ENCODE data around the gene LCNL1.

The LCNL1 gene

DNA sequence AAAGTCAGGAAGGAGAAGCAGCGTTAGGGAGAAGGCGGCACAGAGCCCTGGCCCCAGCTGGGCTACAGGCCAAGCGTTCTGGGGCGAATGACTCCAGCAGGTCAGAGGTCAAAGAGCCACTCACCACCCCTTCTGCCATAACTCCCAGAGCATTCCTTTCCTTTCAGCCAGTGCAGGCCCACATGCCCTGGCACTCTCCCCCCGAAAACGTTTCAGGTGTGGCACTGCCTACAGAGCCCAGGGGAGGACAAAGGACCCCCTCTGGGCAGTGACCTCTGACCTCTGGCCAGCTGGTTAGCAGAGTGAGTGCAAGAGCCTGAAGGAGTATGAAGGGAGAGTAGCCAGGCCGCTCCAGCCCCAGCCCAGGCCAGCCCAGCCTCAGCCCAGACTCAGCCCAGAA lies 40.4 kb downstream of the LCNL1 start:
- Histone ChIP-seq H2BK120ac (ENCODE audit: low read depth, low read length) (no peak overlapping the region), H3K27ac (ENCODE audit: low read length, poor library complexity, severe bottlenecking) (no peak overlapping the region), H3K27me3 (ENCODE audit: control insufficient read depth in 1 of 2, insufficient read depth in 1 of 2, low read length in 2 of 2) (no peaks in the 10 kb centered on the region), H2BK5ac (ENCODE audit: low read depth, low read length, poor library complexity, severe bottlenecking) (no peak overlapping the region), H3K9me3 (ENCODE audit: control insufficient read depth, low read length) (no peaks in the 10 kb centered on the region), H3K36me3 (ENCODE audit: control insufficient read depth in 1 of 2, insufficient read depth in 2 of 2, low read depth in 1 of 2, low read length in 2 of 2) (peaks cover 0 to 22% of the 10 kb centered on the region in 2 experiments), H2AK5ac (ENCODE audit: low read length, severe bottlenecking) (no peak overlapping the region), H2AFZ (ENCODE audit: low read depth, low read length) (no peak overlapping the region), H4K8ac (ENCODE audit: low read length) (no peak overlapping the region), H3K23ac (ENCODE audit: low read length in 2 of 2) (no peak overlapping the region), H3K9ac (ENCODE audit: low read length) (no peak overlapping the region), H3K14ac (ENCODE audit: low read length in 2 of 2) (no peak overlapping the region), H4K91ac (ENCODE audit: low read length) (no peak overlapping the region), H2BK12ac (ENCODE audit: low read length in 2 of 2) (no peak overlapping the region), H3K4me3 (ENCODE audit: insufficient read depth in 1 of 2, low read depth in 1 of 2, low read length in 2 of 2) (no peak overlapping the region), H2BK15ac (ENCODE audit: low read depth, poor library complexity, severe bottlenecking) (no peak overlapping the region), H3K4me1 (ENCODE audit: control insufficient read depth, insufficient read depth, low read depth, low read length) (peaks cover 30% of the 10 kb centered on the region), H3K18ac (ENCODE audit: low read depth in 1 of 2, low read length in 2 of 2) (no peak overlapping the region), H3K79me1 (replicated peaks; ENCODE audit: low read length, poor library complexity, severe bottlenecking) (no peaks in the 10 kb centered on the region), H3K4ac (ENCODE audit: low read depth in 1 of 2, low read length in 2 of 2) (no peak overlapping the region), H3K4me2 (ENCODE audit: low read length, poor library complexity, severe bottlenecking) (no peak overlapping the region)
- DNase-seq = no peak
- WGBS = 72% methylated on average over 7 of the region's 7 CpGs

DNA sequence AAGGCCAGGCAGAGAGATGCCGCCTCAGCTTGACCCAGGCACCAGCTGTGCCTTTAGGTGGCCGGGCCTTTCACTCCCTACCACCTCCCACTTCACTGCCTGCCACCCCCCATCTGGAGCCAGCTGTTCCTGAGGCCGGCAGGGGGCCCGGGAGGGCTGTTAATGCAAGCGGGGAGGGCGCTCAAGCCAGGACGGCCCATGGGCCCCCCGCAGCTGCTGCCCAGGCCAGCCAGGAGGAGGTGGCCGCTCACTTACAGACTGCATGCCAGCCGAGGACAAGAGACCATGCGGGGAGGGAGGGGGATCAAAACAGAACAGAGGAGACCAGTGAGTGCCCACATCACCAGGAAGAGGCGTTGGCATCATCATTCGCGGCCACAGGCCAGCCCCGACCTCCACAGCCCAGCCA lies 40.8 kb downstream of the LCNL1 start:
- no peak overlapping the region for H2BK15ac ChIP-seq (ENCODE audit: low read depth, poor library complexity, severe bottlenecking)
- no peak overlapping the region for H4K8ac ChIP-seq (ENCODE audit: low read length)
- H2AK5ac ChIP-seq (ENCODE audit: low read length, severe bottlenecking) = no peak overlapping the region
- peak overlapping the region; percentile 76 for H4K91ac ChIP-seq (ENCODE audit: low read length)
- H3K14ac ChIP-seq (ENCODE audit: low read length in 2 of 2) = no peak overlapping the region
- 83% methylated on average over 15 of the region's 15 CpGs for WGBS
- no peak overlapping the region for H2BK12ac ChIP-seq (ENCODE audit: low read length in 2 of 2)
- H3K9me3 ChIP-seq (ENCODE audit: control insufficient read depth, low read length) = no peaks in the 10 kb centered on the region
- H3K36me3 ChIP-seq (ENCODE audit: control insufficient read depth in 1 of 2, insufficient read depth in 2 of 2, low read depth in 1 of 2, low read length in 2 of 2) = peaks cover 0 to 21% of the 10 kb centered on the region in 2 experiments
- peaks cover 33% of the 10 kb centered on the region for H3K4me1 ChIP-seq (ENCODE audit: control insufficient read depth, insufficient read depth, low read depth, low read length)
- no peak overlapping the region for H3K4me2 ChIP-seq (ENCODE audit: low read length, poor library complexity, severe bottlenecking)
- H3K27me3 ChIP-seq (ENCODE audit: control insufficient read depth in 1 of 2, insufficient read depth in 1 of 2, low read length in 2 of 2) = no peaks in the 10 kb centered on the region
- H3K4me3 ChIP-seq (ENCODE audit: insufficient read depth in 1 of 2, low read depth in 1 of 2, low read length in 2 of 2) = no peak overlapping the region
- no peaks in the 10 kb centered on the region for H3K79me1 ChIP-seq (replicated peaks; ENCODE audit: low read length, poor library complexity, severe bottlenecking)
- H3K4ac ChIP-seq (ENCODE audit: low read depth in 1 of 2, low read length in 2 of 2) = no peak overlapping the region
- DNase-seq = no peak
- no peak overlapping the region for H3K18ac ChIP-seq (ENCODE audit: low read depth in 1 of 2, low read length in 2 of 2)
- no peak overlapping the region for H3K27ac ChIP-seq (ENCODE audit: low read length, poor library complexity, severe bottlenecking)
- H3K23ac ChIP-seq (ENCODE audit: low read length in 2 of 2) = no peak overlapping the region
- no peak overlapping the region for H2AFZ ChIP-seq (ENCODE audit: low read depth, low read length)
- no peak overlapping the region for H2BK120ac ChIP-seq (ENCODE audit: low read depth, low read length)
- H2BK5ac ChIP-seq (ENCODE audit: low read depth, low read length, poor library complexity, severe bottlenecking) = no peak overlapping the region
- H3K9ac ChIP-seq (ENCODE audit: low read length) = no peak overlapping the region

DNA sequence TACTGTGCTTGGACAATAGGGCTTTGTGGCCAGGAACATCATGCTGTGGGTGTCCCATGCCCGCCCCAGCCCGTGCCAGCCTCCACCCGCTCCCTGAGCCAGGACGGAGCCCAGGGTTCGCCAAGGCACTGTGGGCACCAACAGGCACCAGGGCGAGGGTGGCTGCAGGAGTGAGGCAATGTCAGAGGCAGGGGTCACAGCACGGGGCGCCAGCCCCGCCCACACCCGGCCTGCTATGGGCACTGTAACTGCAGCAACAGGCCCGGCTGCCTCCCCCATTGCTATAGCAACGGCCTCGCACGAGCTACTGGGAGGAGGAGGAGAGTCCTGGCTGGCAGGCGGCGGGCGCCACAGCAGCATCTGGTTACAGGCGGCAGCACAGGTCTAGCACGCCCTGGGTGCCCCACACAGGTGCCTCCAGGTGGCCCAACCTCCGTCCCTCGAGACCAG lies 42.7 kb downstream of the LCNL1 start:
- no peak overlapping the region for H2AK5ac ChIP-seq (ENCODE audit: low read length, severe bottlenecking)
- no peak overlapping the region for H3K4ac ChIP-seq (ENCODE audit: low read depth in 1 of 2, low read length in 2 of 2)
- no peak overlapping the region for H2BK12ac ChIP-seq (ENCODE audit: low read length in 2 of 2)
- H3K36me3 ChIP-seq (ENCODE audit: control insufficient read depth in 1 of 2, insufficient read depth in 2 of 2, low read depth in 1 of 2, low read length in 2 of 2) = peaks cover 0 to 10% of the 10 kb centered on the region in 2 experiments
- H4K91ac ChIP-seq (ENCODE audit: low read length) = no peak overlapping the region
- H3K27ac ChIP-seq (ENCODE audit: low read length, poor library complexity, severe bottlenecking) = no peak overlapping the region
- no peaks in the 10 kb centered on the region for H3K9me3 ChIP-seq (ENCODE audit: control insufficient read depth, low read length)
- WGBS = 87% methylated on average over 19 of the region's 21 CpGs
- H4K8ac ChIP-seq (ENCODE audit: low read length) = no peak overlapping the region
- H3K4me3 ChIP-seq (ENCODE audit: insufficient read depth in 1 of 2, low read depth in 1 of 2, low read length in 2 of 2) = no peak overlapping the region
- H3K4me1 ChIP-seq (ENCODE audit: control insufficient read depth, insufficient read depth, low read depth, low read length) = peaks cover 40% of the 10 kb centered on the region
- H2BK120ac ChIP-seq (ENCODE audit: low read depth, low read length) = no peak overlapping the region
- H3K18ac ChIP-seq (ENCODE audit: low read depth in 1 of 2, low read length in 2 of 2) = no peak overlapping the region
- H2BK15ac ChIP-seq (ENCODE audit: low read depth, poor library complexity, severe bottlenecking) = no peak overlapping the region
- H3K9ac ChIP-seq (ENCODE audit: low read length) = no peak overlapping the region
- no peak overlapping the region for H3K23ac ChIP-seq (ENCODE audit: low read length in 2 of 2)
- H2AFZ ChIP-seq (ENCODE audit: low read depth, low read length) = no peak overlapping the region
- peaks cover 0 to 4% of the 10 kb centered on the region in 2 experiments for H3K27me3 ChIP-seq (ENCODE audit: control insufficient read depth in 1 of 2, insufficient read depth in 1 of 2, low read length in 2 of 2)
- no peak overlapping the region for H3K4me2 ChIP-seq (ENCODE audit: low read length, poor library complexity, severe bottlenecking)
- no peak for DNase-seq
- H3K14ac ChIP-seq (ENCODE audit: low read length in 2 of 2) = no peak overlapping the region
- H2BK5ac ChIP-seq (ENCODE audit: low read depth, low read length, poor library complexity, severe bottlenecking) = no peak overlapping the region
- no peaks in the 10 kb centered on the region for H3K79me1 ChIP-seq (replicated peaks; ENCODE audit: low read length, poor library complexity, severe bottlenecking)

- H3K4ac ChIP-seq (ENCODE audit: low read depth in 1 of 2, low read length in 2 of 2) = no peak overlapping the region
- H3K4me3 ChIP-seq (ENCODE audit: insufficient read depth in 1 of 2, low read depth in 1 of 2, low read length in 2 of 2) = no peak overlapping the region
- H3K9ac ChIP-seq (ENCODE audit: low read length) = no peak overlapping the region
- no peak overlapping the region for H3K18ac ChIP-seq (ENCODE audit: low read depth in 1 of 2, low read length in 2 of 2)
- H2AK5ac ChIP-seq (ENCODE audit: low read length, severe bottlenecking) = no peak overlapping the region
- no peak overlapping the region for H4K91ac ChIP-seq (ENCODE audit: low read length)
- H3K4me2 ChIP-seq (ENCODE audit: low read length, poor library complexity, severe bottlenecking) = no peak overlapping the region
- H2BK15ac ChIP-seq (ENCODE audit: low read depth, poor library complexity, severe bottlenecking) = no peak overlapping the region
- H2BK12ac ChIP-seq (ENCODE audit: low read length in 2 of 2) = no peak overlapping the region
- H3K23ac ChIP-seq (ENCODE audit: low read length in 2 of 2) = no peak overlapping the region
- H3K4me1 ChIP-seq (ENCODE audit: control insufficient read depth, insufficient read depth, low read depth, low read length) = peaks cover 40% of the 10 kb centered on the region
- WGBS = 100% methylated on average over 2 of the region's 2 CpGs
- H2BK5ac ChIP-seq (ENCODE audit: low read depth, low read length, poor library complexity, severe bottlenecking) = no peak overlapping the region
- H3K27ac ChIP-seq (ENCODE audit: low read length, poor library complexity, severe bottlenecking) = no peak overlapping the region
- no peaks in the 10 kb centered on the region for H3K9me3 ChIP-seq (ENCODE audit: control insufficient read depth, low read length)
- H3K14ac ChIP-seq (ENCODE audit: low read length in 2 of 2) = no peak overlapping the region
- no peak overlapping the region for H2AFZ ChIP-seq (ENCODE audit: low read depth, low read length)
- no peak overlapping the region for H4K8ac ChIP-seq (ENCODE audit: low read length)
- no peak overlapping the region for H2BK120ac ChIP-seq (ENCODE audit: low read depth, low read length)
- no peaks in the 10 kb centered on the region for H3K79me1 ChIP-seq (replicated peaks; ENCODE audit: low read length, poor library complexity, severe bottlenecking)
- peaks cover 0 to 4% of the 10 kb centered on the region in 2 experiments for H3K27me3 ChIP-seq (ENCODE audit: control insufficient read depth in 1 of 2, insufficient read depth in 1 of 2, low read length in 2 of 2)
- DNase-seq = no peak
- H3K36me3 ChIP-seq (ENCODE audit: control insufficient read depth in 1 of 2, insufficient read depth in 2 of 2, low read depth in 1 of 2, low read length in 2 of 2) = peaks cover 0 to 8% of the 10 kb centered on the region in 2 experiments
Observed at GRCh38 chr9:137026384-137026783, 43.6 kb downstream of the LCNL1 start.
